Neutrophil (primary cell): ENCODE results near the gene ACTG1.

ENCODE experiments used
- H3K27ac ChIP-seq: fragments of 200-600 bp; sonication (generic); 2 replicates; pipeline ENCODE4 v1.5.1; 2016; ENCODE audit warnings: mild to moderate bottlenecking, moderate library complexity
- H3K27me3 ChIP-seq: fragments of 200-600 bp; sonication (generic); 2 replicates; pipeline ENCODE4 v1.6.0; 2016; ENCODE audit warnings: mild to moderate bottlenecking
- H3K36me3 ChIP-seq: fragments of 200-600 bp; sonication (generic); 2 replicates; pipeline ENCODE4 v1.5.1; 2017
- H3K4me1 ChIP-seq, 2 experiments: fragments of 200-600 bp in 1 of 2; sonication (generic) in 1 of 2; 1 replicate in 1 of 2; 2 replicates in 1 of 2; pipeline versions ENCODE4 v1.5.1 to v1.6.1; 2013 to 2016; ENCODE audit warnings: low read depth in 1 of 2, low read length in 1 of 2, mild to moderate bottlenecking in 1 of 2, moderate library complexity in 1 of 2; ENCODE audit not compliant: control insufficient read depth in 1 of 2, insufficient read depth in 1 of 2
- H3K4me3 ChIP-seq, 2 experiments: fragments of 200-600 bp in 1 of 2; sonication (generic) in 1 of 2; 1 replicate in 1 of 2; 2 replicates in 1 of 2; pipeline ENCODE4 v1.5.1; 2013 to 2016; ENCODE audit warnings: low read depth in 1 of 2, low read length in 1 of 2, mild to moderate bottlenecking in 1 of 2, moderate library complexity in 1 of 2
- H3K9me3 ChIP-seq: fragments of 200-600 bp; sonication (generic); 2 replicates; pipeline ENCODE4 v1.5.1; 2016
- TF ChIP-seq, protein P1 (sequence below): fragments of 200-600 bp; sonication (generic); IDR thresholded peaks from 2 replicates; pipeline ENCODE4 v1.5.1; 2016; ENCODE audit warnings: antibody characterized with exemption

The ACTG1 gene

GRCh38 chr17:81499601-81499970 lies 13.0 kb downstream of the ACTG1 start:
- no peak overlapping the region for H3K4me3 ChIP-seq
- H3K9me3 ChIP-seq, result no peaks in the 10 kb centered on the region
- no peaks in the 10 kb centered on the region for H3K36me3 ChIP-seq
- H3K4me1 ChIP-seq, result no peaks in the 10 kb centered on the region
- TF ChIP-seq, protein P1, sequence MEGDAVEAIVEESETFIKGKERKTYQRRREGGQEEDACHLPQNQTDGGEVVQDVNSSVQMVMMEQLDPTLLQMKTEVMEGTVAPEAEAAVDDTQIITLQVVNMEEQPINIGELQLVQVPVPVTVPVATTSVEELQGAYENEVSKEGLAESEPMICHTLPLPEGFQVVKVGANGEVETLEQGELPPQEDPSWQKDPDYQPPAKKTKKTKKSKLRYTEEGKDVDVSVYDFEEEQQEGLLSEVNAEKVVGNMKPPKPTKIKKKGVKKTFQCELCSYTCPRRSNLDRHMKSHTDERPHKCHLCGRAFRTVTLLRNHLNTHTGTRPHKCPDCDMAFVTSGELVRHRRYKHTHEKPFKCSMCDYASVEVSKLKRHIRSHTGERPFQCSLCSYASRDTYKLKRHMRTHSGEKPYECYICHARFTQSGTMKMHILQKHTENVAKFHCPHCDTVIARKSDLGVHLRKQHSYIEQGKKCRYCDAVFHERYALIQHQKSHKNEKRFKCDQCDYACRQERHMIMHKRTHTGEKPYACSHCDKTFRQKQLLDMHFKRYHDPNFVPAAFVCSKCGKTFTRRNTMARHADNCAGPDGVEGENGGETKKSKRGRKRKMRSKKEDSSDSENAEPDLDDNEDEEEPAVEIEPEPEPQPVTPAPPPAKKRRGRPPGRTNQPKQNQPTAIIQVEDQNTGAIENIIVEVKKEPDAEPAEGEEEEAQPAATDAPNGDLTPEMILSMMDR, result no peak
- H3K27ac ChIP-seq, result no peak overlapping the region
- peaks cover 43% of the 10 kb centered on the region for H3K27me3 ChIP-seq

DNA sequence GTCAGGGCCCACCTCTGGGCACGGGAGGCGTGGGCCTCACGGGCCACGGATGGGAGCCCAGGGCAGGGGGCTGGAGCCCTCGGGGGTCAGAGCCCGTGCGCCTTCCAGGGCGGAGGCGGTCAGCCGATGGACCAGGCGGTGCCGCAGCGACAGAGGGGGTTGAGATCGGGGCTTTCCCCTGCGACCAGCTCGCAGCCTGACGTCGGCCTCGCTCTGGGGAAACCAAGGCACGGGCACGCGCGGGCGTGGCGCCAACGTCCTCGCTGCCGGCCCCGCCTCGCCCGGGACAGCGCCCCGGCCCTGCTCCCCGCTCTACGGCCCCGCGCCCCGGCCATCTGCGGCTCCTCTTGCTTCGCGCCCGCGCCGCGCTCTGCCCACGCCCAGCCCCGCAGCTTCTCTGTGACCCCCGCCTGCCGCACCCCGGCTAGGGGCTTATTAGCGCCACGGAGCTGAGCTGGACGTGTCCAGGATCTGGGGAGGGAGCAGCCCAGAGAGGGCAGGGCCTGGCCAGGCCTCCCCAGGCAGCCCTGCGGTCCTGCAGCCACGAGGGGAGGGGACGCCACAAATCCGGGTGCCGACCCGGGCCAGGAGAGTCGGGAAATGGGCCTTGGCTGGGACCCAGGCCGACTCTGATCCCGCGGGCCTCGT lies 13.5 kb downstream of the ACTG1 start:
- Histone ChIP-seq H3K27me3 (peaks cover 44% of the 10 kb centered on the region), H3K4me3 (no peak overlapping the region), H3K9me3 (no peaks in the 10 kb centered on the region), H3K4me1 (no peaks in the 10 kb centered on the region), H3K27ac (no peak overlapping the region), H3K36me3 (no peaks in the 10 kb centered on the region)
- TF ChIP-seq, protein P1, result no peak

- no peak overlapping the region for H3K4me3 ChIP-seq
These were observed 17.8 kb downstream of the ACTG1 start for GRCh38 chr17:81494626-81495377.

GRCh38 chr17:81493198-81494038 lies 19.2 kb downstream of the ACTG1 start:
- TF ChIP-seq, protein P1, result no peak

More at GRCh38 chr17:81494626-81495377, 17.8 kb downstream of the ACTG1 start:
- Histone ChIP-seq H3K36me3 (no peaks in the 10 kb centered on the region), H3K27ac (no peak overlapping the region), H3K9me3 (no peaks in the 10 kb centered on the region), H3K4me1 (no peaks in the 10 kb centered on the region), H3K27me3 (peaks cover 69% of the 10 kb centered on the region)
- TF ChIP-seq, protein P1, result no peak

DNA sequence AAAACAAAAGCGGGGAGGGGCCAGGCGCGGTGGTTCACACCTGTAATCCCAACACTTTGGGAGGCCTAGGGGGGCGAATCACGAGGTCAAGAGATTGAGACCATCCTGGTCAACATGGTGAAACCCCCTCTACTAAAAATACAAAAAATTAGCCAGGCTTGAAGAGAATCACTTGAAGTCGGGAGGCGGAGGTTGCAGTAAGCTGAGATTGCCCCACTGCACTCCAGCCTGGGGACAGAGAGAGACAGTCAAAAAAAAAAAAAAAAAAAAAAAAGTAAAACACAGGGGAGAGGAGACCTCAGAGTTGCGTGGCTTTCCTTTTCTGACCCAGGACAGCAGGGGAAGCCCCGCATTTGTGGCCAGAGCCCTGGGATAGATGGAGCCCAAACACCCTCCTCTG lies 19.9 kb downstream of the ACTG1 start:
- no peaks in the 10 kb centered on the region for H3K36me3 ChIP-seq
- H3K27me3 ChIP-seq, result peaks cover 88% of the 10 kb centered on the region
- H3K4me1 ChIP-seq, result peaks cover 6 to 9% of the 10 kb centered on the region in 2 experiments
- no peak overlapping the region for H3K27ac ChIP-seq
- no peaks in the 10 kb centered on the region for H3K9me3 ChIP-seq
- no peak overlapping the region for H3K4me3 ChIP-seq
- TF ChIP-seq, protein P1, result no peak

More at GRCh38 chr17:81493198-81494038, 19.2 kb downstream of the ACTG1 start:
- no peaks in the 10 kb centered on the region for H3K36me3 ChIP-seq
- H3K27me3 ChIP-seq, result peaks cover 81% of the 10 kb centered on the region
- H3K27ac ChIP-seq, result no peak overlapping the region
- peaks cover 2 to 4% of the 10 kb centered on the region in 2 experiments for H3K4me1 ChIP-seq
- H3K9me3 ChIP-seq, result no peaks in the 10 kb centered on the region
- no peak overlapping the region for H3K4me3 ChIP-seq
